ENCODE results near the gene PBRM1.

PBRM1 gene

DNA sequence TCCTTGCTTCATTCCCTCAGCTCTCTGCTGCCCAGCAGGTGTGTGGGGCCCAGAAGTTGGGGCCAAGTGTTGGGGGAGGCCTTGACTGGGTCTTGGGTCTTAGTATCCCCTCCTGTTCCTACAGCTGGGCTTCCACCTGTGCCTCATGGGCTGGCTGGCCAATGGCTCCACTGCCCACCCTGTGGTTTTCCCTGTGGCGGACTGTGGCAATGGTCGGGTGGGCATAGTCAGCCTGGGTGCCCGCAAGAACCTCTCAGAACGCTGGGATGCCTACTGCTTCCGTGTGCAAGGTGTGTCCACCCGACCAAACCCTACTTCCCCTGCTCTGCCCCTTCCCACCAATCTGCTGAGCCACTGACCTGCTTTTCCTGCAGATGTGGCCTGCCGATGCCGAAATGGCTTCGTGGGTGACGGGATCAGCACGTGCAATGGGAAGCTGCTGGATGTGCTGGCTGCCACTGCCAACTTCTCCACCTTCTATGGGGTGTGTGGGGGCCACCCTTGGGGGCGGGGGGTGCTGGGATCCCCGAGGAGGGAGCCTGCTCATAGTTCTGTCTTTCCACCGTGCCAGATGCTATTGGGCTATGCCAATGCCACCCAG is 163.0 kb downstream of the PBRM1 start:
- no peak for DNase-seq

DNA sequence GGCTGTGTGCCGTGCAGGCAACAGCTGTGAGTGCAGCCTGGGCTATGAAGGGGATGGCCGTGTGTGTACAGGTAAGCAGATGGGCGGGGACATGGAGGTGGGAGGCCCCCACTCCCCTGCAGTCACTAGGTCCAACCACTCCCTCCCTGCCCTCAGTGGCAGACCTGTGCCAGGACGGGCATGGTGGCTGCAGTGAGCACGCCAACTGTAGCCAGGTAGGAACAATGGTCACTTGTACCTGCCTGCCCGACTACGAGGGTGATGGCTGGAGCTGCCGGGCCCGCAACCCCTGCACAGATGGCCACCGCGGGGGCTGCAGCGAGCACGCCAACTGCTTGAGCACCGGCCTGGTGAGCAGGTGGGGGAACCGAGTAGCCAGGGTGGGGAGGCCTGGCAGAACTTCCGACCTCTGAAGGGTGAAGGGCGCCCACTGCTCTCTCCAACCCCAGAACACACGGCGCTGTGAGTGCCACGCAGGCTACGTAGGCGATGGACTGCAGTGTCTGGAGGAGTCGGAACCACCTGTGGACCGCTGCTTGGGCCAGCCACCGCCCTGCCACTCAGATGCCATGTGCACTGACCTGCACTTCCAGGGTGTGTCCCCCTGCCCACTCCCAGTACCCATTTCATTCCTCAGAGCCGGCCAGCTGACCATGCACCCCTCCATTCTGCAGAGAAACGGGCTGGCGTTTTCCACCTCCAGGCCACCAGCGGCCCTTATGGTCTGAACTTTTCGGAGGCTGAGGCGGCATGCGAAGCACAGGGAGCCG is 163.6 kb downstream of the PBRM1 start:
- DNase-seq, result no peak

DNA sequence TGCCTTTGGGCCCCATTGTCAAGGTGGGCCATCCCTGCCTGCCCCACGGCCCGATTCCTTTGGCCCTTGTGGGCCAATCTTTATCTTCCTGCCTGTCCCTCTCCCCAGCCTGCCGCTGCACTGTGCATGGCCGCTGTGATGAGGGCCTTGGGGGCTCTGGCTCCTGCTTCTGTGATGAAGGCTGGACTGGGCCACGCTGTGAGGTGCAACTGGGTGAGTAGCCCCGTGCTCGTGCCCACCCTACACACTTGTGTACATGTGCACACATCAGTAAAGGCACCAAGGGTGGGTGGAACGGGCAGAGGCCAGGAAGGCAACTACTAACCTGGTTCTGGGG is 164.3 kb downstream of the PBRM1 start:
- DNase-seq, result no peak

DNA sequence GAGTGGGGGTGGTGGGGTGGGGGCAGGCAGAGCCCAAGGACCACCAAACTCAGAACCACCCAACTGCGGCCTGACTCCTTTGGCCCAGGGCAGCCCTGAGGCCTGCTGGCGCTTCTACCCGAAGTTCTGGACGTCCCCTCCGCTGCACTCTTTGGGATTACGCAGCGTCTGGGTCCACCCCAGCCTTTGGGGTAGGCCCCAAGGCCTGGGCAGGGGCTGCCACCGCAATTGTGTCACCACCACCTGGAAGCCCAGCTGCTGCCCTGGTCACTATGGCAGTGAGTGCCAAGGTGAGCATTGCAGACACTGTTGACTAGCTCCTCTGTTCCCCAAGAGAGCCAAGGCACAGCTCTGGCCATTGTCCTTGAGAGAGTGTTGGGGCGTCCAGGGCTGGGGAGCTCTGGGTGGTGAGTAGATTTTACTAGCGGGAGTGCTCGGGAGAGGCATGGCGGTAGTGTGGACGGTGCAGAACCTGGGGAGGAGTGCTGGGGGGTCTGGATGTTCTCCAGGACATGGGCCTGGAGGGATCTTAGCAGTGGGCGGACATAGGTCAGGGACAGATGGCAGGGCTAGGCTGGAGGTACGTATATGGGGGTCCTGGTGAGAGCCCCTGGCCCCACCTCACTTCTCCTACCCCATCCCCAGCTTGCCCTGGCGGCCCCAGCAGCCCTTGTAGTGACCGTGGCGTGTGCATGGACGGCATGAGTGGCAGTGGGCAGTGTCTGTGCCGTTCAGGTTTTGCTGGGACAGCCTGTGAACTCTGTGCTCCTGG is 164.8 kb downstream of the PBRM1 start:
- DNase-seq, result no peak

DNA sequence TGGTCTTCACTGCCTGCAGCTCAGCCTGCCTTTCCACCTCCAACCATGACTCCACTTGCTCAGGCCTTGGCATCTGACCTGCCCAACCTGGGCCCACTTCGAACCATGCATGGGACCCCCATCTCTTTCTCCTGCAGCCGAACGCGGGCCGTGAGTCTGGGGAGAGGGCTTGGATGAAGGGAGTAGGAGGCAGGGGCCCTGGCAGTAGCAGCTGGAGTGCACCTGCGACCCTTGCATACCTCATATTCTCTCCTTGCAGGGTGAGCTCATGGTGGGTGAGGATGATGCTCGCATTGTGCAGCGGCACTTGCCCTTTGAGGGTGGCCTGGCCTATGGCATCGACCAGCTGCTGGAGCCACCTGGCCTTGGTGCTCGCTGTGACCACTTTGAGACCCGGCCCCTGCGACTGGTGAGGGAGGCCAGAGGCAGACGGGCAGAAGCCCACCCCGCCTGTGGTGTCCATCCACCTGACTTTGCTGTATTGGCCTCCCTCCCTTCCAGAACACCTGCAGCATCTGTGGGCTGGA is 165.5 kb downstream of the PBRM1 start:
- no peak for DNase-seq

DNA sequence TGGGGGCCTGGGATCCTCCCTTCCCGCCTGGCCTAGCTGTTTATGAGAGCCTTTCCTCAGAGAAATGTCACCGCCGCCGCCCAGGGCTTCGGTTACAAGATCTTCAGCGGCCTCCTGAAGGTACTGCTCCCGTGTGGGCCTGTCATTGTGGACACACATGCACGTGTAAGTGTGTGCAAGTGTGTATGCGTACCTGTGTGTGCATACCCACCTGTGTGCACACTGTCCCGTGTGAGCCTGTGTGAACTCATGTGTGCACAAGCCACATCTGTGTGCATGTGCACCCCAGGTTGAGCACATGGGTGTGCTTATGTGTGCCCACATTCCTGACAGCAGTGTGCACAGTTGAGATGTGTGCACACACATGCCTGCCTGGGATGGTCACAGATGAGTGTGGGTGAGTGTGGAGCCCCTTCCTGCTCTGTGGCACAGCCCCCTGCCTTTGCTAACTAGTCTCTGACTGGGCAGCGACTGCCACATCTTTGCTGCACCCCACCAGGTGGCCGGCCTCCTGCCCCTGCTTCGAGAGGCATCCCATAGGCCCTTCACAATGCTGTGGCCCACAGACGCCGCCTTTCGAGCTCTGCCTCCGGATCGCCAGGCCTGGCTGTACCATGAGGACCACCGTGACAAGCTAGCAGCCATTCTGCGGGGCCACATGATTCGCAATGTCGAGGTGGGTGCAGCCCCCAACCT is 166.1 kb downstream of the PBRM1 start:
- DNase-seq, result no peak

DNA sequence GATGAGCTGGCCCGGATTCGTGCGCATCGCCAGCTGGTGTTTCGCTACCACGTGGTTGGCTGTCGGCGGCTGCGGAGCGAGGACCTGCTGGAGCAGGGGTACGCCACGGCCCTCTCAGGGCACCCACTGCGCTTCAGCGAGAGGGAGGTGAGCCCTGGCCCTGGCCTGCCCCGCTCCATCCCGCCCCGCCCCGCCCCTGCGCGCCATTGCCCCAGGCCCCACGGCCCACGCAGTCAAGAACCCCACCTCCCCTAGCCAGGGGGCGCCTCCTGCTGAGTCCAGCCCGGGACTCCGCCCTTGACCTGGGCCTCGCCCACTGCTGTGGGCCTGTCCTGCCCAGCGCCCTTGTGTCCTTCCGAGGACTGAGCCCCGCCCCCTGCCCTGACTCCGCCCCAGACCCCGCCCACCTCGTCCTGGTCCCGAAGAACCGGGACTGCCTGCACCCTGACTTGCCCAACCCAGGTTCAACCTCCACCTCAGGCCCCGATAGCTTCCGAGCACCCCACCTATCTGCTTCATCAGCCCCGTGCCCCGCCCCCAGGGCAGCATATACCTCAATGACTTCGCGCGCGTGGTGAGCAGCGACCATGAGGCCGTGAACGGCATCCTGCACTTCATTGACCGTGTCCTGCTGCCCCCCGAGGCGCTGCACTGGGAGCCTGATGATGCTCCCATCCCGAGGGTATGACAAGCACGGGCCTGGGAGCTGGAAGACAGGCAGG is 166.8 kb downstream of the PBRM1 start:
- no peak for DNase-seq

DNA sequence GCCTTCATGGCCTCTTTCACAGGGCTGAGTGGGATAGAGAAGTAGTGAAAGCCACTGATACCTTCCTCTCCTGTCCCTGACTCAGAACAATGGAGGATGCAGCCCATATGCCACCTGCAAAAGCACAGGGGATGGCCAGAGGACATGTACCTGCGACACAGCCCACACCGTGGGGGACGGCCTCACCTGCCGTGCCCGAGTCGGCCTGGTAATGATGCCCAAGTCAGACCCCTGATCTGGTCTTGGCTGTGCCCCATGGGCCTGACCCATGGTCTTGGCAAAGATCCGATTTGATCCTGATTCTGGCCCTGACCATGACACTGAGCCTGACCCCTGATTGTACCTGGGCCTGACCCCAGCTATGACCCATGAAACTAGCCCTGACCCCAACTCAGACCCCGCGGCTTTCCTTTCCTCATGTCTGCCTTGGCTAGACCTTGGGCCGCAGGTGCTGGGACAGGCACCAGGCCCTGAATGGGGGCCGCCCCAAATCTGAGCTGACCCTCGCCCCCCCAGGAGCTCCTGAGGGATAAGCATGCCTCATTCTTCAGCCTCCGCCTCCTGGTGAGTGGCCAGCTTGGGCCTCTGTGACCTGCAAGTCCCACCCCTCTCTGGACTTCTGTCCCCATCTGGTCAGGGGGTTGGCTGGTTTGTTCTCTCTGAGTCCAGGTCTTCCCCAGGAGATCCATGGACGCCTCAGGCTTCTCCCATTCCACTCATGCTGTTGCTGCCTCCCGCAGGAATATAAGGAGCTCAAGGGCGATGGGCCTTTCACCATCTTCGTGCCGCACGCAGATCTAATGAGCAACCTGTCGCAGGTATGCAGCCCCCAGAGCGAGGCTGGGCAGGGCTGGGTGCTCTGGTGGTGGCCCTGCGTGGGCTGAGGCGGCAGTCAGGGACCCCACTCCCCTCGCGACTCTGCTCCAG is 167.7 kb downstream of the PBRM1 start:
- DNase-seq, result no peak

DNA sequence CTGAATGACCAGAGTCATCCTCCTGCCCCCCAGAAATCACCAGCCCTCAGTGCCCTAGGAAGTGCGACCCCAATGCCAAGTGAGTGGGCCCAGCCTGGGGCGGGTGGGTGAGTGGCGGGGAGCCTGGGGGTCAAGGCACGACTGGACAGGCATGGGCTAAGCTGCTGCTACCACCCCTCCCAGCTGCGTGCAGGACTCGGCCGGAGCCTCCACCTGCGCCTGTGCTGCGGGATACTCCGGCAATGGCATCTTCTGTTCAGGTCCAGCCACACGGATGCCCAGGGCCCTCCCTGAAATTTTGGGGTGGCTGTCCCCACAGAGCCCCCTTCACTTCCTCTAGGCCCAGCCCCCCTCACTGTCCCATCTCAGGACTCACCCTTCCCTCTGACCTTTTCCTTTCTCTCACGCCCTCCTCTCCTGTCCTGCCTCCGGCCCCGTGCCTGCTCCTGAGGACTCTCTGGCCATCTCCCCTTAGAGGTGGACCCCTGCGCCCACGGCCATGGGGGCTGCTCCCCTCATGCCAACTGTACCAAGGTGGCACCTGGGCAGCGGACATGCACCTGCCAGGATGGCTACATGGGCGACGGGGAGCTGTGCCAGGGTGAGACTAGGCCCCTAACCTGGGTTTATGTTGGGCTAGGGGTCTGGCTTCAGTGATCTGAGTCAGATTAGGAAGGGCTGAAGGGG is 169.1 kb downstream of the PBRM1 start:
- DNase-seq, result no peak

DNA sequence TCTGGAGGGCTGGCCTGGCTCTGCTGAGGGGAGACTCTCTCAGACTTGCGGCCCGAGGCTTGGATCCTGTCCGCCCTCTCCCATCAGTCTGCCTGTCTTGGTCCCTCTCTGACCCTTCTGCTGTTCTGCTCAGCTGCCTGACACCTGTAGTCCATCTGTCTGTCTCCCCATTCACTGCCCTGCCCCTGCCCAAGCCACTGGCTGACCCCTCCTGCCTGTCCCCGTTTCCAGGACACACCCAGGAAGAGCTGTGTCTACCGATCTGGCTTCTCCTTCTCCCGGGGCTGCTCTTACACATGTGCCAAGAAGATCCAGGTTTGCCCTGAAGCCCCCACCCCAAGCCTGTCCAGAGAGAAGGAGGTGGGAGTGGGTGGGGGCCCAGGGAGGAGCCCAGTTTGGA is 170.5 kb downstream of the PBRM1 start:
- no peak for DNase-seq

DNA sequence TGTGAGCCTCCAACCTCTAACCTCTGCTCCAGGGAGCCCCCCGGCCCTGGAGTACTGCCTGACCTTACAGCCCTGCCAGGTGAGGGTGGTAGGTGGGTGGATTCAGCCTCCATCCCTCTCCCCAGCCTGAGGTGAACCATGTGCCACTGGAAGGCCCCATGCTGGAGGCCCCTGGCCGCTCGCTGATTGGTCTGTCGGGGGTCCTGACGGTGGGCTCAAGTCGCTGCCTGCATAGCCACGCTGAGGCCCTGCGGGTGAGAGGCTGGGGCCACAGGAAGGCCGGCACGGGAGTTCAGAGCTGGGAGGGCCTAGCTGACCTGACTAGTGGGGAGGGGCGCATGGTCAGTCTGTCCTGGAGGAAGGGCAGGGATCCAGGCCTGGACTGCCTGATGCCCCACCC is 171.1 kb downstream of the PBRM1 start:
- no peak for DNase-seq

DNA sequence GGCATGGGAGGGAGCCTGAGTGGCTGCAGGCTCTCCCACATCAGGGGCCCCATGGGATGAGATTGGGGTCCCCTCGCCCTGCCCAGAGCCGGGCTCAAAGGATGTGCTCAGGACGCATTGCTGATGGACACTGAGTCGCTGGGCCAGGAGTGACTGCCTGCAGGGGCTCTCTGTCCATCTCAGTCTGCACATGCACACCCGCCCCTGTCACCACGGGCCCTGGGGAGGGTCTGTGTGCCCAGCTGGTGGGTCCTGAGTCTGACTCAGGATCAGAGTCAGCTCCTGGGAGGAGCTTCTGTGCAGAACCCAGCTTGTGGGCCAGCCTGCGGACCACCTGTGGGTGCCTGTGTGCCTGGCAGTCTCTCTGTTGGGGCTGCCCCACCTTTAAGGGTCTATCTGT is 172.4 kb downstream of the PBRM1 start:
- no peak for DNase-seq

DNA sequence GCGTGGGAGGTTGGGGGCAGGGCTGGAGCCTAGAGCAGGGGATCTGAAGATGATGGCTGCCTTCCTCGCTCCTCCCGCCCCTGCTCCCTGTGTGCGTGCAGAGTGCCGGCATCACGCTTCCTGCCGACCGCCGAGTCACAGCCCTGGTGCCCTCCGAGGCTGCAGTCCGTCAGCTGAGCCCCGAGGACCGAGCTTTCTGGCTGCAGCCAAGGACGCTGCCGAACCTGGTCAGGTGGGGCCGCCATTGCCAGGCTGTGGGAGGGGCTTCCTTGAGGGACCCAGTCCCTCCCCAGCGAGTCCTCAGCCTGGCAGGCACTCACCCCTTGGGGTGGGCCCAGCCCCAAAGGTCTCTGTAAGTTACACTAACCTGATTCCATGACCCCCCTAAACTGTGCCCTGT is 173.0 kb downstream of the PBRM1 start:
- DNase-seq, result no peak

DNA sequence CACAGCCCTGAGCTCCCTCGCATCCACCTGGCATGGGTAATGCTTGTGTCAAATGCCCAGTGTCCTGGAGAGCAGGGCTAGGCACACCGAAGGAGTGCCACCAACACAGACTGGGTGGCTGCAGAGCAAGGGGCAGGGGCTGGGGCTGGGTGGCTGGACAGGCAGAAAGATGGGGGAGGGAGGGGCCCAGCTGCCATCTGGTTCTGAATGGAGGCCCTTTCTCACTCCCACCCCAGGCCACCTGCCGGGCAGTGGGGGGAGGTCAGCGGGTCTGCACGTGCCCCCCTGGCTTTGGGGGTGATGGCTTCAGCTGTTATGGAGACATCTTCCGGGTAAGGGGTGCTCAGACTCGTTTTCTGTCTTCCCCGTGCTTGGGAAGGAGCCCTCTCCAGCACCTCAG is 173.6 kb downstream of the PBRM1 start:
- DNase-seq, result no peak

DNA sequence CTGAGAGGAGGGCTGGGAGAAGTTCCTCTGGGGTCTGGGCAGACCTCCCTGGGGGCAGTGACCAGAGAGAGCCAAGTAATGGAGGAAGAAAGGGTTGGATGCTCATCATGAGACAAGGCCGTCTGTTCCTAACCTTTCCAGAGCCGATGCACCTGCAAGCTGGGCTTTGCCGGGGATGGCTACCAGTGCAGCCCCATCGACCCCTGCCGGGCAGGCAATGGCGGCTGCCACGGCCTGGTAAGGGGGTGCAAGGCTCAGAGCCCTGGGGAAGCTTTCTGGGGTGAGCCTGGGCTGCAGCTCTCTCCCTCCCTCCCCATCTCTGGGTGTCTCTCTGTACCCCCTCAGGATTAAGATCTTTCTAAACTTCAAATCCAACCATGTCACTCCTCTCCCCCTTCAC is 174.2 kb downstream of the PBRM1 start:
- no peak for DNase-seq

DNA sequence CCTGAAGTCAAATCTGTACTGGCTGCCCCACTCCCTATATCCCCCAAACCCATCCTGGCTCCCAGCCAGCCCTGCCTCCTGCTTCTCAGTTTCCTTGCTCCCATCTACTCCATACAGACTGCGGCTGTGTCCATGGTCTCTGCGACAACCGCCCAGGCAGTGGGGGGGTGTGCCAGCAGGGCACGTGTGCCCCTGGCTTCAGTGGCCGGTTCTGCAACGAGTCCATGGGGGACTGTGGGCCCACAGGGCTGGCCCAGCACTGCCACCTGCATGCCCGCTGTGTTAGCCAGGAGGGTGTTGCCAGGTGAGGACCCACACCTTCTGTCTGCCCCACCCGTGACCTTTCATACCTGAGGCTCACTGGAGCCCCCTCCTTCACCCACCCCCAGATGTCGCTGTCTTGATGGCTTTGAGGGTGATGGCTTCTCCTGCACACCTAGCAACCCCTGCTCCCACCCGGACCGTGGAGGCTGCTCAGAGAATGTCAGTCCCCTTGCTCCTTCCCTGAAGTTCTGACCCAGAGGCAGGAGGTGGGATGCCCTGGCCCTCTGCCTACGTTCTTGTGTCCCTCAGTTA is 175.9 kb downstream of the PBRM1 start:
- DNase-seq, result no peak

DNA sequence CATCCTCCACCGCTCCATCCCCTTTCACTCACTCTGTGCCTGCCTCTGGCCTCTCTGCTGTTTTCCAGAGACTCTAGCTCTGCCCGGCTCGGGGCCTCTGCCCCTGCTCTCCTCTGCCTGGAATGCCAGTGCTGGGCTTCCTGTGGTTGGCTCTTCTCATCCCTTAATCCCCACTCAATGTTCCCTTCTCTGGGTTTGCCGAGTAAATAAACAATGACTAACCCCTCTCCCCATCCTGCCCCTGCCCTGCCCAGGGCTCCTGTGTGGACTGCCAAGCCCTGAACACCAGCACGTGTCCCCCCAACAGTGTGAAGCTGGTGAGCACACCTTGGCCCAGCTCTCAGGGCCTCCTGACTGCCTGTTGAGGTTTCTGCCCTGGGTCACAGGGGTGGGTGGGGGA is 178.4 kb downstream of the PBRM1 start:
- no peak for DNase-seq

DNA sequence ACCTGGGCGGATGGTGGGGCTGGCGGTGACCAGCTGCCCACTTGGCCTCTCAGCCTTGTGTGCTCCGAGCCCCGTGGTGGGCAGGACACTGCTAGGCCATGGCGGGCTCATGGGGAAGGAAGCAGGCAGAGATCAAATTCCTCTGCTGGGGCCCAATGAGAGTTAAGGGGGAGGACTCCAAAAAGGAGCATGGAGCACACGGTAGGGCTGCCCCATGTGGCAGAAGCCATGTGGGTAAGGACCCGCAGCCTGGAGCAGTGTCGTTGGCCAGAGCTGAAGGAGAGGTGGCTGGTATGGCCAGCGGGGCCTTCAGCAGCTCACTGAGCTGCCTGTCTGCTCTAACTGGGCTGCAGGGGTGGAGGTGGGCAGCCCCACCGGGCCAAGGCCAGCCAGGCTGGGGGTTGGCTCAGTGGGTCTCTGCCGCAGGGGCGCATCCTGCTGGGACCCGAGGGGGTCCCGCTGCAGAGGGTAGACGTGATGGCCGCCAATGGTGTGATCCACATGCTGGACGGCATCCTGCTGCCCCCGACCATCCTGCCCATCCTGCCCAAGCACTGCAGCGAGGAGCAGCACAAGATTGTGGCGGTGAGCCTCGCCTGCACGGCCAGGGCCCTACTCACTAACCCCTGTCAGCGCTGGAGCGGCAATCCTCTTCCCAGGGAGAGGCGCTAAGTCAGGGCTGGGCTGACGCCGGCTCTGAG is 179.3 kb downstream of the PBRM1 start:
- no peak for DNase-seq

DNA sequence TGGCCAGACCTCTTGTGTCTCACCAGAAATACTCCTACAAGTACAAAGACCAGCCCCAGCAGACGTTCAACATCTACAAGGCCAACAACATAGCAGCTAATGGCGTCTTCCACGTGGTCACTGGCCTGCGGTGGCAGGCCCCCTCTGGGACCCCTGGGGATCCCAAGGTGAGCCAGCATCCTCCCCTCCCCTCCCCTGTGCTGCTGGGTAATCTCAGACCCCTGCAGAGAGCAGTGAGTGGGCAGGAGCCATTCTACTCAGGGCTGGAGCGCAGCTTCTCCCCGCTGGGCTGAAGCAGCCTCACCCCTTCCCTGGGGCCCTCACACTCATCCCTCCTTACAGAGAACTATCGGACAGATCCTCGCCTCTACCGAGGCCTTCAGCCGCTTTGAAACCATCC is 180.7 kb downstream of the PBRM1 start:
- DNase-seq, result no peak
